HUES6 (cell line): Measurements from ENCODE around the gene PEA15.
A peak's percentile ranks its signal among the peaks of the same experiment; 100 is the strongest.

ENCODE experiments used
- H3K27ac ChIP-seq: 2 replicates; pipeline ENCODE4 v1.7.0; 2013; ENCODE audit warnings: low read depth, mild to moderate bottlenecking, low read length, inconsistent platforms
- H3K27me3 ChIP-seq: 2 replicates; pipeline ENCODE4 v1.6.1; 2013; ENCODE audit warnings: low read length; ENCODE audit not compliant: control insufficient read depth, insufficient read depth
- H3K36me3 ChIP-seq: 2 replicates; pipeline ENCODE4 v1.6.1; 2013; ENCODE audit warnings: low read length; ENCODE audit not compliant: control insufficient read depth, insufficient read depth
- H3K4me1 ChIP-seq: 2 replicates; pipeline ENCODE4 v1.6.1; 2013; ENCODE audit warnings: low read length; ENCODE audit not compliant: control insufficient read depth, insufficient read depth
- H3K4me3 ChIP-seq: 2 replicates; pipeline ENCODE4 v1.5.1; 2013; ENCODE audit warnings: low read depth, low read length
- H3K9ac ChIP-seq: one replicate; pipeline ENCODE4 v1.6.1; 2013; ENCODE audit warnings: mild to moderate bottlenecking, low read length
- H3K9me3 ChIP-seq: 2 replicates; pipeline ENCODE4 v1.6.1; 2013; ENCODE audit warnings: low read depth, low read length; ENCODE audit not compliant: control insufficient read depth, insufficient read depth

Gene PEA15

DNA sequence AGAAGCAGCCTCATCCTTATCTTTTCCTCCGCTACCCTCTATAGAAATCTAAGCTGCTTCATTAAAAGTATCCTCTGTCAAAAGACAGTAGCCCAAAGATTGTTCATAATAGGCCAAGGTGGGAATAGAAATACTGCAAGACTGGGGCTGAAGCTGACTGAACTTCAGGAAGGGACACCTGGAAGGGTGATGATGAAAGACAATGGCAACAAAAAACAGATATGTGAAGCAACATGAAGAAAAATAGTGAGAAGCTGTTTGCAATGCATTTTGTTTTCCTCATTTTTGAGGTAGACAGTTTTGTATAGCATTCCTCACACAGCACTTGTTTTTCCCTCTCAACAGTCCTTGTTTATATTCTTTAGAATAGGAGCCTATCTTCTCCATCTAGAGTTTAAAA, 40.2 kb downstream of the PEA15 start:
- H3K9ac ChIP-seq, result no peak overlapping the region
- no peaks in the 10 kb centered on the region for H3K4me1 ChIP-seq
- H3K9me3 ChIP-seq, result no peaks in the 10 kb centered on the region
- peaks cover 35% of the 10 kb centered on the region for H3K36me3 ChIP-seq
- H3K4me3 ChIP-seq, result no peak overlapping the region
- no peaks in the 10 kb centered on the region for H3K27me3 ChIP-seq
- no peak overlapping the region for H3K27ac ChIP-seq

DNA sequence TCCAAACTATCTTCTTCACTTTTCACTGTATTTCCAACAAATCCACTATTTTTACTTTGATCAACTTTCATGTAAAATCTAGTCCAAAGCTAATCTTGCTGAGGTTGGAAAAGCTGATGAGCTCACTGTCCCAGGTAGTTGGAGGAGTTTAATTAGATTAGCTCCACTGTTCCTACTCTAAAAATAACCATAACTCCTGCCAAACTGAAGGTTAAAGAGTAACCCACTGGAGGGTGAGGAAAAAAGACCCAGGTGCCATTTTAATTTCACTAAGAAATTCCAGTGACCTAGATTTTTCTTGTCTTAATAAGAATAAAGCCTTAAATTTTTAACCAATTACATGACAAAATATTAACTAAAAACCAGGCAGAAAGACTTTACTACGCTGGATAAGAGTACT, 41.9 kb downstream of the PEA15 start:
- H3K4me1 ChIP-seq, result no peaks in the 10 kb centered on the region
- no peaks in the 10 kb centered on the region for H3K27me3 ChIP-seq
- H3K9ac ChIP-seq, result no peak overlapping the region
- no peaks in the 10 kb centered on the region for H3K9me3 ChIP-seq
- H3K4me3 ChIP-seq, result no peak overlapping the region
- H3K36me3 ChIP-seq, result peaks cover 33% of the 10 kb centered on the region
- no peak overlapping the region for H3K27ac ChIP-seq

DNA sequence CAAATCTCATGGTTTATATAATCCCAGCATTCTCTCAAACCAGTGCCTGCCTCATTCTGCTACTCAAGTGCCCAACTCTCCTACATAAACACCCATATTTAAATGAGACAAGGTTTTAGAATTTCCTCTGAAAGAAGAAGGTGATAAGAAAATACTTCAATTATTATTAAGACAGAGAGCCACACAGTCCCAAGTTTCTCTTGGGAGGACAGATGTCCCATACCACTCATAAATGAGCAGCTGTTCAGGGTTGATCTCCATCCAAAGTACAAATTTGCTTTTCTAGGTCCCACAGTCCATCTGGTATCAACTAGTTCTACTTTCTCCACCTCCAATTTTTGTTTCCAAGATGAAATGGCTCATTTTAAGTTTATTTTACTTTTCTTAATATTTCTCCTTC, 45.8 kb downstream of the PEA15 start:
- H3K27me3 ChIP-seq, result no peaks in the 10 kb centered on the region
- no peak overlapping the region for H3K27ac ChIP-seq

DNA sequence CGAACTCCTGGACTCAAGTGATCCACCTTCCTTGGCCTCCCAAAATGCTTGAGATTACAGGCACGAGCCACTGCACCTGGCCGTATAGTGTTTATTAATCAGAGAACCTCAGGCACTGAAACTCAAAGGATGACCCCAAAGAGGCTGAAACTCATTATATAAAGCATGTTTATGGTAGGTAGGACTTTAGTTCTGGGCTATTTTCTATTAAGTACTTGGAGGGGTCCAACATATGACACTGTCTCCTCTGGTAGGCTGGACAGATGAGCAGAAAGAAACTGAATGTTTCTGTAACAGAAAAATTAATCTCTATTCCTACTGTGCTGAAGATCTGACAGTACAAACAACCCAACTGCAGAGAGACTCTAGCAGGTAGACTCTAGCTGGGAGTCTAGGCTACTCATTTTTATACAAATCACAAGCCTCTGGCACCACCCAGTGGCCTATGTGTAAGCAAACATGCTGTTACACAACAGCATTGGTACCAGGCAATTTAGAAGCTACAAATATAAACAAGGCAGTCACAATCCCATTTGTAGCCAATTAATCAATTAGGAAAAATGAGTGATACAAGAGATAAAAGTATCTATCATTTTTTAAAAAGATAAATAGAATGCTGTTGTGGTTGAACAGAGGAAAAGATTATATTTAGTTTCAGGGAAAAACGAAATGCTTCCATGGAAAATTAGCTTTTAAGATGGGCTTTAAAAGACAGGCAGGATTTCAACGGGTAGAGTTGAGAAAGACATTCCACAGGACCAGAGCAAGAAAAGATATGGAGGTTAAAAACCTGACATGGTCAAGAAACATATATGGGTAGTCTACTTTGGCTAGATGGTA, 46.7 kb downstream of the PEA15 start:
- Histone ChIP-seq H3K4me3 (no peak overlapping the region), H3K9ac (no peak overlapping the region), H3K4me1 (no peaks in the 10 kb centered on the region), H3K27me3 (no peaks in the 10 kb centered on the region), H3K27ac (no peak overlapping the region), H3K36me3 (peaks cover 22% of the 10 kb centered on the region; the same call in 1 of the 2 replicates), H3K9me3 (no peaks in the 10 kb centered on the region)

More for the DNA sequence above, 45.8 kb downstream of the PEA15 start:
- no peak overlapping the region for H3K9ac ChIP-seq
- H3K36me3 ChIP-seq, result peaks cover 17% of the 10 kb centered on the region; the same call in 1 of the 2 replicates
- no peak overlapping the region for H3K4me3 ChIP-seq
- no peaks in the 10 kb centered on the region for H3K9me3 ChIP-seq
- no peaks in the 10 kb centered on the region for H3K4me1 ChIP-seq

DNA sequence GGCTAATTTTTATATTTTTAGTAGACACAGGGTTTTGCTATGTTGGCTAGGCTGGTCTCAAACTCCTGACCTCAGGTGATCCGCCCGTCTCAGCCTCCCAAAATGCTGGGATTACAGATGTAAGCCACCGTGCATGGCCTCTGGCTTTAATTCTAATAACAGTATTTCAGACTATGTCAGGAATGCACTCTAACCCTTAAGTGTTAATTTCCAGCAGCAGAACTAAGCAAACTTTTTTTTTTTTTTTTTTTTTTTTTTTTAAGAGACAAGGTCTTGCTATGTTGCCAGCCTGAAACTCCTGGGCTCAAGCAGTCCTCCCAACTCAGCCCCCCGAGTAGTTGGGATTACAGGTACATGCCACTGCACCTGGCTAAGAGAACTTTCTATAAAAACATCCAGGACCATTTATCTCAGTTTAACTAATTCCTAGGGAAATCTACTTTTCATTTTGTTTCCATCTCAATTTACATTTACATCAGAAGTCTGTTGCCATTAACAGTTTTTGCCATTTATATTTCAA, 50.7 kb downstream of the PEA15 start:
- Histone ChIP-seq H3K36me3 (peaks cover 27% of the 10 kb centered on the region), H3K9me3 (no peaks in the 10 kb centered on the region), H3K9ac (no peak overlapping the region), H3K4me1 (peaks cover 15% of the 10 kb centered on the region), H3K27ac (no peak overlapping the region), H3K4me3 (no peak overlapping the region), H3K27me3 (no peaks in the 10 kb centered on the region)

DNA sequence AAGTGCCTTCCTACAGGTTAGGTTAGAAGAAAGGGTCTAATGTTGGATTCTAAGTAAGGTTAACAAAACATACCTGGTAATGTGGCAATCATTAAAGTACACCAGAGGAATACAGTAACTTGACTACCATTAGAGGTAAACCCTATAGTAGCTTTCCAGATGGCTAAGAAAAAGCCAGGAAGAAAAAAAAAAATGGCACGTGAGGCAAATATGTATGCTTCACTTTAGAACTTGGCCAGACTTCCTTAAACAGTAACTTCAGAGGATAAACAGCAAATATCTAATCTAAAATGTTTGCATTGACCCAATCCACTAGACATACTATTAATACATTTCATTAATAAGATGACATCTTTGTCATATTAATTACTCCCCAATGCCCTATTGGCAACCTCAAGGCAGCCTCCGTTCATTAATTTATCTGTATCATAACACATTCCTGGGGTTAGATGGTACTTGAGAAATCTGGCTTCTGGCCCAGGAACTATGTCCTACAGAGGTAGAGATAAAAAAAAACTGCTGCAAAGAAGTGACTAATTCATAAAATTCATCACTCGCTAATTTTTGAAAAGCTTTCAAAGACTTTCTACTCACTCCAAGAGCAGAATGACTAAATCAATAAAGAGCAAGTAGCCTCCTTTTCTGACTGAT, 51.3 kb downstream of the PEA15 start:
- H3K27ac ChIP-seq, result no peak overlapping the region
- H3K9ac ChIP-seq, result no peak overlapping the region
- no peak overlapping the region for H3K4me3 ChIP-seq
- H3K9me3 ChIP-seq, result no peaks in the 10 kb centered on the region
- peaks cover 21% of the 10 kb centered on the region for H3K36me3 ChIP-seq
- no peaks in the 10 kb centered on the region for H3K27me3 ChIP-seq
- peaks cover 17% of the 10 kb centered on the region for H3K4me1 ChIP-seq

DNA sequence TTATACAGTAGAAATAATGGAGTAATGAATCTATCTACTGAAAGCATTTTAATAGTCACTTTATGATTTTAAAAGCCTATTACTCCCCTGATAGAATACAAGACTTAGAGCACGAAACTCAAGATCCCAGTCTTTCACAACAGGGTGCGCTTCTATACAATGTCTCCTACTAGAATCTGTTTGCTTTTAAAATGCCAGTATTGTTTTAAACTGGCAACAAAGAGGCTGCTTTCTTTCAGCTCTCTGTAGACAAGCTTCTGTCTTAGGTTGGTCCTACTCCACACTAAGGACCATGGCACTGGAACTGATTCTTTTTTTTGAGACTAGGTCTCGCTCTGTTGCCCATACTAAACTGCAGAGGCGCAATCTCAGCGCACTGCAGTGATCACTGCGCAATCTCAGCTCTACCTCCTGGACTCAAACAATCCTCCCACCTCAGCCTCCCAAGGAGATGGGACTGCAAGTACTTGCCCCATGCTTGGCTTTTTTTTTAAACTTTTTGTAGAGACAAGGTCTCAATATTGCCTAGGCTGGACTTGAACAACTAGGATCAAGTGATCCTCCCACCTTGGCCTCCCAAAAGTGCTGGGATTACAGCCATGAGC, 52.3 kb downstream of the PEA15 start:
- peaks cover 19% of the 10 kb centered on the region; the same call in 1 of the 2 replicates for H3K36me3 ChIP-seq
- peak overlapping the region; percentile 5 for H3K9ac ChIP-seq
- peaks cover 17% of the 10 kb centered on the region for H3K4me1 ChIP-seq
- H3K27ac ChIP-seq, result no peak overlapping the region
- H3K4me3 ChIP-seq, result no peak overlapping the region
- no peaks in the 10 kb centered on the region for H3K27me3 ChIP-seq
- H3K9me3 ChIP-seq, result no peaks in the 10 kb centered on the region

DNA sequence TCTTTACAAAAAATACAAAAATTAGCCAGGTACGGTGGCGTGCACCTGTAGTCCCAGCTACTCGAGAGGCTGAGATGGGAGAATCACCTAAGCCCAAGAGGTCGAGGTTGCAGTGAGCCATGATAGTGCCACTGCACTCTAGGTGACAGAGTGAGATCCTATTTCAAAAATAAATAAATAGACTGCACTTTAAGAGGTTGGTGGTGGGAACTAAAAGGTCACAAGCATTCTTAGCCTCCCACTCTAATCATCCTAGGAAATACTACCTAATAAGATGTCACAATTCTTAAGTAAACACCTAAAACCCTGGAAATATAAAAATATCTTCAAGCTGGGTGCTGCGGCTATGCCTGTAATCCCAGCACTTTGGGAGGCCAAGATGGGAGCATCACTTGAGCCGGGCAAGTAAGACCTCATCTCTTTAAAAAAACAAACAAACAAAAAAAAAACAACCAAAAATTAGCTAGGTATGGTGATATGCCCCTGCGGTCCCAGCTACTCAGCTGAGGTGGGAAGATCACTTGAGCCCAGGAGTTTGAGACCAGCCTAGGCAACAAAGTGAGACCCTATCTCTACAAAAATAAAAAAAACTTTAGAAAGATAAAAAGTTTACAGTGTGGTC, 53.1 kb downstream of the PEA15 start:
- H3K27ac ChIP-seq, result no peak overlapping the region
- H3K9me3 ChIP-seq, result no peaks in the 10 kb centered on the region
- peaks cover 17% of the 10 kb centered on the region for H3K4me1 ChIP-seq
- H3K36me3 ChIP-seq, result peaks cover 19% of the 10 kb centered on the region; the same call in 1 of the 2 replicates
- no peak overlapping the region for H3K9ac ChIP-seq
- H3K27me3 ChIP-seq, result no peaks in the 10 kb centered on the region
- no peak overlapping the region for H3K4me3 ChIP-seq

DNA sequence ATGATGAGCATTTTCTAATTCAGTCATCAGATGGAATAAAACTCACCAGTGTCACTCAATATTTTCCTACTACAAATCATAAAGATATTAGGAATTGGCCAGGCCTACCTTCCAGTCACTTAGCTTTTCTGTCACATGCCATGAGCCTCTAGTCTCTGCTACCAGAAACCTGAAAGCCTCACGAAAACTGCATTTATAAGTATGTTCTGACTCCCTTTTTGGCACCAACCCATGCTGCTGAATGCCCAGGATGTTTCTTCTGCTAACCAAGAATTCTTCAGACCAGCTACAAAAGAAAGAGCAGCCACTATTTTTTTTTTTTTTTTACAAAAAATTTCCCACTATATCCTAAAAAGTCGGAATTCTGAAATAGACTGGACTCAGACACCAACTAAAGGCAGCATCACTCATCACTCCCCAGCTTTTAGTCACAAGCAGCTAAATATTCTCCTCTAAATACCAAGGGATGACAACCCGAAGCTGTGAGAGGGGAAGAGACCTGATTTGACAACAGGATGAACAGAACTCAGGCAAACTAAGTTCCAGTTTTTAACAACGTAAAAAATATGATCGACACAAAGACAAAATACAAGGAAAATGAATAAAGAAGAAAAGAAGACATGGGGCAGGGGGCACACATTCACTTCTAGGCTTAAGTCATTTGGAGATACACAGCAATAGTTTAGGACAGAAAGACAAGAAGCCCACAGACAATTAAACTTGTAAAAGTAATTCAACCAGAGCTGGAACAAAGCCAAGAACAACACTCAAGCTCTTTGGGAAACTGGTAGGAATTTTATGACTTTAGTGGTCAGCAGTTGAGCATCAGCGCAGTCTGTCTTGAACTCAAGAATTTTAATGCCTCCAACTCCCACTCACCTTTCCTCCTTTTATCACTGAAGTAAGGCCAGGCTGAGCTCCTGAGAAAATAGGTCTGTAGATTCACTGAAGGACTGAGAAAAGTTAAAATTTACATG, 55.5 kb downstream of the PEA15 start:
- H3K4me1 ChIP-seq, result peaks cover 17% of the 10 kb centered on the region
- peak overlapping the region; percentile 94; the same call in 1 of the 2 replicates for H3K27ac ChIP-seq
- 0 out of 2 replicates have a peak, but pooled peaks cover 4% of the 10 kb centered on the region for H3K27me3 ChIP-seq
- H3K9ac ChIP-seq, result peak overlapping the region; percentile 51
- peak overlapping the region; percentile 93 for H3K4me3 ChIP-seq
- peaks cover 12% of the 10 kb centered on the region; the same call in 1 of the 2 replicates for H3K36me3 ChIP-seq
- no peaks in the 10 kb centered on the region for H3K9me3 ChIP-seq

DNA sequence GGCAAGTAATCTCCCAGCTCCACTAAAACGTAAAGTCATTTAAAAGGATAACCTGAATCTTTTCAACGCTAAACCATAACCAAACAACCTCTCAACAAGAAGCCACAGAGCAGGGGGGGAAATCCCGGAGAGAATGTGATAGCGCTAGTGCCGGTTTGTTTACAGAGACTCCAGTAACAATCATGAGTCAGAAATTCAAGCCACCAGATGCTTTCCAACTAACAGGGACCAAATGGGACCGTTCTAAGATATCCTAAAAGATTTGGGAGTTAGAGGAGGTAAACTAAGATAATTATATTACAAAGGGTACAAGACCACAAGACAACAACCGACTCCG, 56.3 kb downstream of the PEA15 start:
- Histone ChIP-seq H3K9ac (peak overlapping the region; percentile 97), H3K4me3 (peak overlapping the region; percentile 93), H3K9me3 (no peaks in the 10 kb centered on the region), H3K27me3 (0 out of 2 replicates have a peak, but pooled peaks cover 4% of the 10 kb centered on the region), H3K27ac (peak overlapping the region; percentile 94), H3K36me3 (peaks cover 7% of the 10 kb centered on the region; the same call in 1 of the 2 replicates), H3K4me1 (peaks cover 17% of the 10 kb centered on the region)
